MM.1S (cell line): ENCODE measurements around the gene FOXO3.

Source experiments
- EZH2 ChIP-seq: fragments of 300-600 bp; sonication (generic); optimal IDR thresholded peaks from 2 replicates; pipeline ENCODE3; 2017; ENCODE audit warnings: low read depth, mild to moderate bottlenecking, antibody characterized with exemption, low read length, mixed read lengths
- EZH2phosphoT487 ChIP-seq: fragments of 300-600 bp; sonication (generic); IDR thresholded peaks from 2 replicates; pipeline ENCODE4 v1.6.1; 2018; ENCODE audit warnings: antibody characterized with exemption, low read length
- TF ChIP-seq, protein P1 (sequence below): fragments of 300-600 bp; sonication (generic); IDR thresholded peaks from 2 replicates; pipeline ENCODE4 v1.5.1; 2016; ENCODE audit warnings: antibody characterized with exemption, low read length, mixed read lengths

DNA sequence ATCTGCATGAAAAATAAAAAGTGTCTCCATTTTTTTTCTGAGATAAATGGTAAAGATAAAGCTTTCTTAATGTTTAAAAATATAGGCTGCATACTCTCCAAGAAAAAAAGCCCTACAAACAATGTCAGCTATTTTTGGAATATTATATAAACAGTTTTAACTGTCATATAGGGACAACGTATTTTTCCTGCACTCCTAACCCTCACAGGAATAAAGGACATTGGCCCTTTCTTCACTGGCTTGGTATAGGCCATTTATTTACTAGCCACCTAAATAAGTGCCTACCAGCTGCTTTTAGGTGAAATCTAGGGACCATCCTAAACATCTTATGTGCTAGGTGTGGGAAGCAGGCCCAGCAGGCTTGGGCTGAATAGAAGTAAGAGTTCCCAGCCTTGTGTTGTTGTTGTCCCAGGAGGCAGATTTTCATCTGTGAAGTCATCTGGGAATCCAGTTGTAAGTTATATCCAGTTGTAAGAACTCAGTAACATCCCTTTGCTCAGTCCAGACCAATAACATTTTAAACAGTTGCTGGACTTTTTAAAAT, 21.3 kb downstream of the FOXO3 start:
- TF ChIP-seq, protein P1, sequence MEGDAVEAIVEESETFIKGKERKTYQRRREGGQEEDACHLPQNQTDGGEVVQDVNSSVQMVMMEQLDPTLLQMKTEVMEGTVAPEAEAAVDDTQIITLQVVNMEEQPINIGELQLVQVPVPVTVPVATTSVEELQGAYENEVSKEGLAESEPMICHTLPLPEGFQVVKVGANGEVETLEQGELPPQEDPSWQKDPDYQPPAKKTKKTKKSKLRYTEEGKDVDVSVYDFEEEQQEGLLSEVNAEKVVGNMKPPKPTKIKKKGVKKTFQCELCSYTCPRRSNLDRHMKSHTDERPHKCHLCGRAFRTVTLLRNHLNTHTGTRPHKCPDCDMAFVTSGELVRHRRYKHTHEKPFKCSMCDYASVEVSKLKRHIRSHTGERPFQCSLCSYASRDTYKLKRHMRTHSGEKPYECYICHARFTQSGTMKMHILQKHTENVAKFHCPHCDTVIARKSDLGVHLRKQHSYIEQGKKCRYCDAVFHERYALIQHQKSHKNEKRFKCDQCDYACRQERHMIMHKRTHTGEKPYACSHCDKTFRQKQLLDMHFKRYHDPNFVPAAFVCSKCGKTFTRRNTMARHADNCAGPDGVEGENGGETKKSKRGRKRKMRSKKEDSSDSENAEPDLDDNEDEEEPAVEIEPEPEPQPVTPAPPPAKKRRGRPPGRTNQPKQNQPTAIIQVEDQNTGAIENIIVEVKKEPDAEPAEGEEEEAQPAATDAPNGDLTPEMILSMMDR: no peak
- TF ChIP-seq EZH2phosphoT487: no peak
- TF ChIP-seq EZH2: no peak
